Epithelial cell of prostate (primary cell): Measurements from ENCODE around the gene CEP43.
"Not testable (repeated sequence)": the region's sequence is repeated elsewhere in the genome, so short reads cannot be mapped to it uniquely, and the experiment has no call there.

ENCODE experiments used
- DNase-seq: peaks from one replicate; pipeline ENCODE4 v3.0.0-alpha.2; 2011; ENCODE audit warnings: low read depth, low spot score
- H3K27ac ChIP-seq: fragments of 450-650 bp; 2 replicates; pipeline ENCODE4 v1.5.1; 2017; ENCODE audit warnings: mild to moderate bottlenecking

CEP43 gene

GRCh38 chr6:166999145-166999883, at the start of gene CEP43:
Gene CEP43, plus strand, starts transcription at chr6:166999397. Its CDS starts 16 bp downstream, at chr6:166999413.
- H3K27ac ChIP-seq, result peak within 1 kb of the TSS; percentile 73
- peak; percentile 58 for DNase-seq

- DNase-seq, result peak; percentile 20
- no peak overlapping the region for H3K27ac ChIP-seq
Observed at GRCh38 chr6:166949528-166950442, 49.4 kb upstream of the CEP43 start.

- no peak overlapping the region for H3K27ac ChIP-seq
Observed at GRCh38 chr6:166950443-166950821, 48.8 kb upstream of the CEP43 start.

GRCh38 chr6:166950892-166951669, 48.1 kb upstream of the CEP43 start:
- not testable (repeated sequence) for DNase-seq, H3K27ac ChIP-seq

More at GRCh38 chr6:166950443-166950821, 48.8 kb upstream of the CEP43 start:
- no peak for DNase-seq

GRCh38 chr6:166951670-166952060, 47.5 kb upstream of the CEP43 start:
- no peak overlapping the region for H3K27ac ChIP-seq
- no peak for DNase-seq

- DNase-seq, result no peak
- no peak overlapping the region for H3K27ac ChIP-seq
Observed at GRCh38 chr6:166952121-166952520, 47.1 kb upstream of the CEP43 start.

- no peak for DNase-seq
- H3K27ac ChIP-seq, result no peak overlapping the region
Observed at GRCh38 chr6:166952567-166953486, 46.4 kb upstream of the CEP43 start.

GRCh38 chr6:166954118-166954713, 45.0 kb upstream of the CEP43 start:
- DNase-seq, result no peak
- H3K27ac ChIP-seq, result no peak overlapping the region

GRCh38 chr6:166955121-166955864, 43.9 kb upstream of the CEP43 start:
- H3K27ac ChIP-seq, result no peak overlapping the region
- DNase-seq, result no peak

GRCh38 chr6:166955865-166956443, 43.2 kb upstream of the CEP43 start:
- no peak for DNase-seq
- H3K27ac ChIP-seq, result no peak overlapping the region

GRCh38 chr6:166956444-166957086, 42.6 kb upstream of the CEP43 start, which contains the start of gene RNASET2:
Gene RNASET2, minus strand, starts transcription at chr6:166956550. Its CDS starts 368 bp downstream, at chr6:166956182.
- peak within 1 kb of the TSS; percentile 31 for H3K27ac ChIP-seq
- peak; percentile 51 for DNase-seq

- peak overlapping the region; percentile 31 for H3K27ac ChIP-seq
- no peak for DNase-seq
Observed at GRCh38 chr6:166957087-166957804, 42.0 kb upstream of the CEP43 start.

GRCh38 chr6:166957805-166958076, 41.5 kb upstream of the CEP43 start:
- H3K27ac ChIP-seq, result no peak overlapping the region
- no peak for DNase-seq

- no peak overlapping the region for H3K27ac ChIP-seq
- DNase-seq, result no peak
Observed at GRCh38 chr6:166958926-166959861, 40.0 kb upstream of the CEP43 start.

GRCh38 chr6:166959911-166960608, 39.1 kb upstream of the CEP43 start:
- DNase-seq, result no peak
- H3K27ac ChIP-seq, result no peak overlapping the region
